NCI-H2081 (cell line): ENCODE data around the gene HK1.
A peak's percentile ranks its signal among the peaks of the same experiment; 100 is the strongest.

Source experiments
- DNase-seq, 2 experiments: peaks; one replicate each; lab custom pipeline; 2025; lab: John Stamatoyannopoulos, UW

Gene HK1

DNA sequence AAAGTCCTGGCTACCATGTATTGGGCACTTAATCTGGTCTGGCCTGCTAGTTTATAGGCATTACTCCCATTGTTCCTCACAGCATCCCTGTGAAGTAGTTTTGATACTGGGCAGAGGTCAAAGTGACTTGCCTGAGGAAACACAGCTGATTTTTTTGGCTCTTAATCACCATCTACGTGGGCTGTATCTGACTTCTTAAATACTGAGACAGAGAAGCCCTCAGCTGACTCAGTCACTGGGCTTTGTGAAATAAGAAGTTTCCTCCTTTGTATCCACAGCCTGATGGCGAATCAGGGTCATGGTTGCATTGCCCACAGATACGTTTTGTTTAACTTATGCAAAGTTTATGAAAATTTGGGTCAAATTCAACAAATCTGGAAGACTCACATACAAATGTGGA is 125.2 kb downstream of the HK1 start:
- no peak for DNase-seq

DNA sequence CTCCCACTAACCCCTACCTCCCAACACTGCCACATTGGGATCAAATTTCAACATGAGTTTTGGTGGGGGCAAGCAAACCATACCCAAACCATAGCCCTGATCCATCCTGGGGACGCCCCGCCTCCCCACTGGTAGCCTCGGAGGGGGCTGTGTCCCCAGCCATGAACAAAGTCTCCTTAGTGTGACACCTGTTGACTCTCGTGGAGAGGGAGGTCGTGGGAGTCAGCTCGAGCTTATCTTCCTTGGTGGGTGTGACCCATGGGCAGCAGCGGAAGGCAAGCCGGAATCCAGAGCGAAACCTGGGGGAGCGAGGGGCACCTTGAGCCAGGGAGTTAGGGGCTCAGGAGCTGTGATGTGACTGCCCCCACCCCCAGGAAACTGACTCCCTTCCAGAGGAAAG is 126.5 kb downstream of the HK1 start:
- no peak for DNase-seq

DNA sequence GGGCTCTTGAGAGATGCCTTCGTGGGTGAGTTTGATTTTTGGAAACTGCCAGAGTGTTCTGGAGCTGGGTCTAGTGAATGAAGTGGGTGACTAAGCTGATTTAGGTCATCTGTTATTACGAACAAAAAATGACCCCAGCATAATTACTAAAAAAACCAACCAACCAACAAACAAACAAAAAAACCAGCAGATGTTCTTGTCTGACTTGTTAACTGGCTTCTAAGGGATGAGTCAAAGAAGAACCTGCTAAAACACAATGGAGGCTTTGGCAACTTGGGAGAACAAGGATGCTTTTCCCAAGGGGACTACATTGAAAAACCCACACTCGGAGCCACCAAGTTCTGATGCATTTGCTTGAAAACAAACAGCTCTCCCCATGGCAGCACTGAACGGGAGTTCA is 126.9 kb downstream of the HK1 start:
- no peak for DNase-seq

DNA sequence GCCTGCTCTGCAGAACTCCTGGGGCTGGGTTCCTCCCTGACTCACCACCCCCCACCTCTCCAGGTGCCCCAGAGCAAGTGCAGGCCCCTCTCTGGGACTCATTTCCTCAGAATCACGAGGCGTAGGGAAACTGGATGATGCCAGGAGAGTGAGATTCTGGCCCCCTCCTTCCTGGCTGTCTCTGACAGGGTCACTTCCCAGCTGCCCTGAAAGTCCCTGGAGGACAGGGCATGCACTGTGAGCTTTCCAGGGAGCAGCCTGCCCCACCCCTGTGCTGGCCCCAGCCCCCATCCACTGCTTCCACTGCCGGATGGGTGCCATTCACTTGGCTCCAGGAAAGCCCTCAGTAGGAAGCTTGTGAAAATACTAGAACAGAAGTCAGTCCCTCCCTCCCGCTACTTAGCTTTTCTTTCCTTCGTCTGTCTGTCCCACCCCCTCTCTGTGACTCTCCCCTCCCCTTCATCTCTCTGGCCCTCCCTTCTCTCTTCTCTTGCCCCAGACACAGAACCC is 128.1 kb downstream of the HK1 start:
- no peak for DNase-seq

DNA sequence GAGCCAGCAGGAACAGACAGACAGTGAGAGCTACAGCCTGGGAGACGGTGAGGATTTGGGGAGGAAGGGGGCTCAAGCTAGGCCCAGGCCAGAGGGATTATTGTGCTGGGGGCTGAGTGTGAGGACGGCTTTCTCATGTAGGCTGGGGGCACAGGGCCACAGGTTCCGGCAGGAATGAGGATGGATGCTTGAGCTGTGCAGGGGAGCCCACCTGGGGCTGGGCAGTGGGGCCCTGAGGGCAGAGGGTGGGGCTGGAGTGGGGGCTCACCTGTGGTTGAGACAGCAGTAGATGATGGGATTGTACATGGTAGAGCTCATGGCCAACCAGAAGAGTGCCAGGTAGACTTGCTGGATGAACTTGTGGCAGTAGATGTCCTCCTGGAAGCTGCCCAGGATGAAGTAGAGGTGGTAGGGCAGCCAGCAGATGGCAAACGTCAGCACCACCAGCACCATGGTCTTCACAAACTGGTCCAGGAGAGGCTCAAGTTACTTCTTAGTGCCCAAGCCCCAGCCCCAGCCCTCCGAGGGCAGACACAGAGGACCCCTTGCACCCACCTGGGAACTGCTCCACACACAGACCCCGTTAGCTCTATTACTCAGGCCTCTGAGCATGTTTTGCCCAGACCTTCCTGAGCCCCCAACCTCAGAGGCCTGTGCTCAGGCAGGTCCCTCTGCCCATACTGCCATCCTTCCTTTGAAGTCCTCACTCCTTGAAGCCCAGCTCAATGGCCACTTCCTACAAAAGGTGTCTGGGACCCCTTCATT is 128.7 kb downstream of the HK1 start:
- no peak for DNase-seq

DNA sequence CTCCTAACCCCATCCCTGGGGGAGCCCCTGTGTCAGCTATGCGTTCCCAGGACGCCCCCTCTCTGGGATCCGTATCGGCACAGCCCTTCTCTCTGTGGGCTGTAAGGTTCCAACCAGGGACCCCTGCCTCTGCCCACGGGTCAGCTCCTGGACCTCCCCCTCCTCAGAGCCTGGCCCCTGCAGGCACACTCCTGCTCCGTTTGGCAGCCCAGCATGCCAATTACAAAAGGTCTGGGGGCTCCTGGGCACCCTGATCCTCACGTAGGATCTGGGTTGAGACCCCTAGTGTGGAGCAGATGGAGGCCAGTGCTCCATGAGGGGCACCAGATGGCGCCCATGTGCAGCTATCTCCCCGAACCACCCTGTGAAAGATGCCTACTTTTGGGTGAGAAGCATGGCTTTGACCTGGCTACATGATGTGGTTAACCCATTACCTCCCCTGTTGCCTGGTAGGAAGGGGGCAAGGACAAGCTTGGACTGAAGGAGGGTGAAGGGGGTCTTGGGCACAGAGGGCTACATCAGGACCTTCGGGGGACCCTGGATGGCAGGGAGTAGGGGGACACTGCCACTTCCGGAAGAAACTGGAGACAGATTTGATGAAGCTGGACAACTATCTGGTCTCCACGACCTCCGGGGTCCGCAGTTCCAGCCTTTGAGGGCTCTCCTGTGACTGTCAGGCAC is 129.5 kb downstream of the HK1 start:
- peak; percentile 9 to 47 for DNase-seq

DNA sequence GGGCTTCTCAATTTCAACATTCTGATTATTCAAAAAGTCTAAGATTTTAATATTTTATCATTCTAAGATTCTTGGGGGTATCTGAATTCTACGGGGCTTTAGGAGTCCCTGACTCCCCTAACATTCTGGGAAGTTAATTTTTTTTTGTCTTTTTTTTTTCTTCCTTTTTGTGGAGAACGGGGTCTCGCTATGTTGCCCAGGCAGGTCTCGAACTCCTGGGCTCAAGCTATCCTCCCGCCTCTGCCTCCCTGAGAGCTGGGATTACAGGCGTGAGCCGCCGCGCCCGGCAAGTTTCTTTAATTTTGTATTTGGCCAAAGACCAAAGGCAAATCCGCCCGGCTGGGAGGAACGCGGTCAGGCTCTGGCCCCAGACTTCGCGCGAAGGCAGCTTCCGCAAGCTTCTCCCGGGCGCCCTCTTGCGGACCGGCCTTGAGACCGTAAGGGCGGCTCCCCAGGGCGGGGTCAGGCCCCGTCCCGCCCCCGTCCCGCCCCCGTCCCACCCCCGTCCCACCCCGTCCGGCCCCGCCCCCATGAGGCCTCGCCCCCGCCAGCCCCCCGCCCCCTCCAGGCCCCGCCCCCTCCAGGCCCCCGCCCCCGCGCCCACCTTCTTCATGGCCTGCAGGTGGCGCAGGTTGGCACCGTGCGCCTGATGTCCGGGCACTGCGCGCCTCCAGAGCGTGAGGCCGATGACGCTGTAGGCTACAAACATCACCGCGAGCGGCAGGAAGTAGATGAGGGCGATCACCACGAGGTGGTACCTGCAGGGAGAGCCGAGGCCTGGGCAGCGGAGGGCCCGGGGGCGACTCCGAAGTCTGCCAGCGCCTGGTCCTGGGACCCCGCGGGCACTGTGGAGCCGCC is 130.3 kb downstream of the HK1 start:
- peak; percentile 93 to 95 for DNase-seq

DNA sequence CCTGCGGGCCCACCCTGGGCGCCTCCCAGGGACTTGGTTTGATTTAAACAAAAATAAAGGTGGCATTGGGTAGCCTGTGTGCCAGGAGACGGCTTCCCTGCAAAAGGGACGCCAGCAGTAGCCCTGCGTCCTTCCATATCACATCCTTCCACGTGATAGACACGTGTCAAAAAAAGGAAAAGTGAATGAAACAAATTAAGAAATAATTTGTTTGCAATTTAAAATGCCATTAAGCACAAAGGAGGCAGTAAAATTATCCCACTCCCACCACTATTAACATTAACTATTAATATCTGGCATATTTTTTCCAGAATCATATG is 130.8 kb downstream of the HK1 start:
- no peak for DNase-seq

DNA sequence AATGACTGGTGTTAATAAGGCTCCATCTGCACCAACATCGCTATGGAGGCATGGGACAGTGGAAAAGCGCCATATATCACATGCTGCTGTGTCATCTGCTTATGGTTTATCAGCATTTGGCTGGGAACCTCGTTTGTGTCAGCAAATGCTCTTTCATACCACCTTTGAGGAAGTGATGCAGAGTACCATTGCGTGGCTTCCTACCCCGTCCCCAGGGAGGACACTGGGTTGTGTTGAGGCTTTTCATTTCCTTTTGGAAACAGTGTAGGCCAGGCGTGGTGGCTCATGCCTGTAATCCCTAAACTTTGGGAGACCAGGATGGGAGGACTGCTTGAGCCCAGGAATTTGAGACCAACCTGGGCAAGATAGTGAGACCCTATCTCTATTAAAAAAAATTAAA is 131.7 kb downstream of the HK1 start:
- no peak for DNase-seq

DNA sequence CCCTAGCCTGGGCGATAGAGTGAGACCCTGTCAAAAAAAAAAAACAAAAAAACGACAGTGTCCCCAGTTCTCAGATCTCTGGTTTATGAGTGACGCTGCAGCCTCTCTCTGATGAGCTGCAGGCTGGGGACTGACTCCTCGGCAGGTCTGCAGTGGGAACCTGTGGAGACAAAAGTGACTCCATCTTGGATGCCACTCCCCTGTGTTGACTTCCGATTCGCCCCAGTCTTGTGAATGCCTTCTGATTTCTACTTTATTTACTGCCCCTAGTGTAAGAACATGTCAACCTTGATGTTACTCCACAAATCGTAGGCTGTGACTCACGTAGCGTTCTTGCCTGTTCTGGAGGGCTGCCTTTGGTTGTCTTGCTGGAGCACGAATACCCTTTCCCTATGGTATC is 132.2 kb downstream of the HK1 start:
- DNase-seq = no peak

DNA sequence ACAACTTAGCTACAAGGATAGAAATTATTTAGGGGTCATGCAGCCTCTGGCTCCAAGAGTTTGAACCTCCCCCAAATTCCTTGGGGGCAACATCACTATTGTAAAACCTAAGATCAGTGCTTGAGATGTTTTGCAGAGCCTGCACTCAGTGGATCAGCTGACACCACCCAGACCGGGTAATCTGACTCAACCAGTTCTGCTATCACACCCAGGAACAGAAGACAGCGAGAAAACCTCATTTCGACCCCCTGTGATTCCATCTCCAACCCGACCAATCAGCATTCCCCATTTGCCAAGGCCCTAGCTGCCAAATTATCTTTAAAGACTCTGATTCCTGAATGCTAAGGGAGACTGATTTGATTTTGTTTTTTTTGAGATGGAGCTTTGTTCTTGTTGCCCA is 133.2 kb downstream of the HK1 start:
- DNase-seq = no peak

DNA sequence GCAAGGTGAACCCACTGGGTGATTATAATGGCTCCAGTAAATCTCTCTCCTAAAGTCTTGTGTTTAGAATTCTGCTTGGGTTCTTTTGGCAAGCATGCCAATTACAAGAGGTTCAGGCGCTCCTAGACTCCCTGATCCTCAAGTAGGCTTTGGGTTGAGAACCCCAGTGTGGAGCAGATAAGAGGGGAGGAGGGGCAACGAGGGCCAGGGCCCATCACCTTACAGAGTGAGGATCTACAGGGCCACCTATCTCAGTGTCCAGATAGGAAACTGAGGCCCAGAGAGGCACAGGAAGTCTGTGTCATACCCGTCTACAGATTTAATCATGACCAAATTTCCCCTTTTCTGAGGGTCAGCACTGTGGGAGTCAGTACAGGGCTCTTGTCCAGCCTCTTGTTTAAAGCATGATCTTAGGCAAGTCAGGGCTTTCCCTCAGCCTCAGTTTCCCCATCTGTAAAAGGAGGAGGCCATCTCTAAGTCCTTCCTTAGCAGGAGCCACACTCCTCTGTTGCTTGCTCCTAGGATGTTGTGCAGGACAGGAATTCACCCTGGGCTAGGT is 134.0 kb downstream of the HK1 start:
- DNase-seq = no peak

DNA sequence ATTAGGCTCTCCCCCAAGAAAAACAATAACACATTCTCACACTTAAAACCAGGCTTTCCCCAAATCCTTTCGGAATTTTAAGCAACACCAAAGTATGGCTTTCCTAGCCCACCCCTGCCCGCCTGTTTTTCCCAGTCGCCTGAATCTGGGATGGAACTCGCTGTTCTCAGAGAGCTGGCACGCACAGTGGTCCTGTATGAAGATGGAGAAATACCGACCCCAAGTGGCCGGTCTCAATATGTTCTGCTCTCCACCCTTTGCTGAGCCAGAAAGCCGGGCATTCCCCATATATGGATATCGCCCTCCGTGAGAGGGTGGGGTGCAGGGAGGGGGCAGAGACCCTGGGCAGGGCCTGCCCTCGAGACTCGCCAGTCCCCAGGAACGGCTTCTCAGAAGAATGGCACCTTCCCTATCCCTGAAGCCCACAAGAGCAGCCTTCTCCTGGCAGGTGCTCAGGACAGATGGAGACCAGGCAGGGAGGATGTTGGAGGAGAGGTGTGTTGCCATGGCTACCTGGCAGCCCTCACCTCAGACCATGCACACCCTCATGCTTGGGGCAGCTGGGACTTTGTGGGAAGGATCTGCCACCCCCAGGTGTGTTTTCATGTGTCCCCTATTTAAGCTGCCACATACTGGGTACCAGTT is 135.0 kb downstream of the HK1 start:
- DNase-seq = peak in 1 of 2 experiments; percentile 47

DNA sequence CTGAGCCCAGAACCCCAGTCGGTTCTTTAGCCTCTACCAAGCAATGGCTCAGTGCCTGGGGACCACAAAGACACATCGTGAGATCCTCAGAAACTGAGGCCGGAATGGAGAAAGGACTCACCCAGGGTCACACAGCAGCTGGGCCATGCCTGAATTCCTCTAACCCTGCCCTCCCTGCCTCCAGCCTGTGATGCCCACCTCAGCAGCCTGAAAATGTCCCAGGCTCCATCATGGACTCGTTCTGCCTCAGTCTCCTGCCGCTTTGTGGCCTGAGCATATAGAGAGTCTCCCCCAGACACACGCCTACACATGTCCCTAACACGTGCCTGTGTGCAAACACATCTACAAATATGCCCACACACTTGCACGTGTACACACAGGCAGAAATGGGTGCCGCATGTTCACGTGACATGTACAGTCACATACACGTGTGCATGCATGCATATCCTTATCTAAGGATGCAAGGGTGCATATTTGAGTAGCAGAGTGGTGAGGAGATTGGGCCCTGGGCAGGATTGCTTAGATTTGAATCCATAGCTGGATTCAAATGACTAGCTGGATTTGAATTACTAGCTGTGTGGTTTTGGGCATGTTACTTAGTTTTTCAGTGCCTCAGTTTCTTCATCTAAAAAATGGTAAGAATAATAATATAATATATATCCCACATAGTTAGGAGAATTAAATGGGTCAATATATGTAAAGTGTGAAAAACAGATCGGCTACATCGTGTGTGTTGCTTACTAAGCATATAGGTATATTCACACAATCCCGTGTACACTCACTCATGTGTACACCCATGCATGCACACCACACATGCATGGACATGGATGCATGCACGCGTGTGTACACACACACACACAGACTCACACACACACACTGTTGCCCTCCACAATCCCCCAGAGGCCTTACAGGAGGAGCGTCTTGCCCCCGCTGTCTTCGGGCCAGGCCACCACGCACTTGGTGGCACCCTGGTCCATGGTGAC is 136.0 kb downstream of the HK1 start:
- DNase-seq = no peak

DNA sequence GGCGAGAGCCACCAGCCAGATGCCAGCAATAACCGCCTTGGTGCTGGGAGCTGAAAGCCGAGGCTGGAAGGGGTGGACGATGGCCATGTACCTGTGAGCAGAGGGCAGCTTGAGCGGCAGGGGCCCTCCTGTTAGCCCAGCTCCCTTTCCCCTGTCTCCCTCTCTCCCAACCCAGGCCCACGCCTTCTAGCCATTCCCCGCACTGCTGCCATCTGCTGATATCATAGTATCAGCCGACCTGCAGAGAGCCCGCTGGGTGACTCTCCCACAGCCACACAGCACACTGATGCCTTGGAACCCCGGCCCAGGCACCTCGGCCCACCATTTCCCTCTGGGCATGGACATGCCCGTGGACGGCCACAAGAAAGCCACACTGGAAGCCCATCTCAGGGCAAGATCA is 136.8 kb downstream of the HK1 start:
- no peak for DNase-seq

DNA sequence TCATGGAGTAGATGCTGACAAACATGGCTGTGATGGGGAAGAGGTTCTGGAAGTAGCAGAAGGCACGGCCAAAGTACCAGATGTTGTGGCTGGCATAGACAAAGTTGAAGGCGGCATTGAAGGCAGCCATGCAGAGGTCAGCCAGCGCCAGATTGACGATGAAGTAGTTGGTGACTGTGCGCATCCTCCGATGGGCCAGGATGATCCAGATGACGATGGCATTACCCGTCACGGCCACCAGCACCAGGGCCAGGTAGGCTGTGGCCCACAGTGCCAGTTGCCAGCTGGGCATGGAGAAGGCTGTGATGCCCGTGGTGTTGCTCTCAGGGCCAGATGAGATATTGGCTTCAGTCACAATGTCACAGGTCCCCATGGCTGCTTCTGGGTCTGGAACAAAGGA is 137.7 kb downstream of the HK1 start:
- no peak for DNase-seq

DNA sequence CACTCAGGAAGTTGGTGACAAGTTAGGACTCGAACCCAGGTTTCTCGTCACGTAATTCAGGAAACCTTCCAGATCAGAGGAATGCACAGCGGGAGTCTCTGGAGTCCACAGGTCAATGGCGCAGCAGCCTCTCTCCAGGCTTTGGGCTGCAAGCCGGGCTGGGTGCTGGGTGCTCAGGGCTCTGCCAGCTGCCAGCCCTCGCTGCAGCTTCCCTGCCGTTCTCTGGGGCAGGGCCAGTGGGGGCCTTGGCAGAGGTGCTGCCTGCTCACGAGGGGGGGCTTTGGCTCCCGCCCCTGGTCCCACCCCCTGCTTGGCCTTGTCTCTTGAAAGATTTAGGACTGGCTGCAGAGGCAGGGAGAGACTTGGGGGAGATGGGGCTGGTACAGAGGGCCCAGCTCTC is 138.4 kb downstream of the HK1 start, which contains the start of gene TACR2:
Gene TACR2, minus strand, starts transcription at position 224 of the 400 bp plus-strand sequence. CDS start 595 bp downstream, outside the sequence.
- DNase-seq = no peak

DNA sequence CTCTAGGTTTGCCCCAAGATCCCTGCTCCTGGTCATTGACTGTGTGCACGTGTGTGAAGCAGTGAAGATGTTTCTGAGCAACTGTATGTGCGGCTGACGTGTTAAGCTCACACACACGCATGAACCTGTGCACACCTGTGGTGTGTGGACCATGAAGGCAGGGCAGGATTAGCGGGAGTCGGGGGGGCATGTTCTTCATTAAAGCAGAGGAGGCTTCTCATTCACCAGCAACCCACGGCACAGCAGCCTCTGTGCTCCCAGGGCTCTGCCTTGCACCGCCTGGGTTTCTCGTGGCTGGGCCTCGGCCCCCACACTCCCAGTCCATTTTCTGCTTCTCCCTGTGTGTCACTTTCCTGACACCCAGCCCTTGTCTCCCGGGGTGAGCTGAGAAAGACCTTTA is 139.2 kb downstream of the HK1 start:
- no peak for DNase-seq

DNA sequence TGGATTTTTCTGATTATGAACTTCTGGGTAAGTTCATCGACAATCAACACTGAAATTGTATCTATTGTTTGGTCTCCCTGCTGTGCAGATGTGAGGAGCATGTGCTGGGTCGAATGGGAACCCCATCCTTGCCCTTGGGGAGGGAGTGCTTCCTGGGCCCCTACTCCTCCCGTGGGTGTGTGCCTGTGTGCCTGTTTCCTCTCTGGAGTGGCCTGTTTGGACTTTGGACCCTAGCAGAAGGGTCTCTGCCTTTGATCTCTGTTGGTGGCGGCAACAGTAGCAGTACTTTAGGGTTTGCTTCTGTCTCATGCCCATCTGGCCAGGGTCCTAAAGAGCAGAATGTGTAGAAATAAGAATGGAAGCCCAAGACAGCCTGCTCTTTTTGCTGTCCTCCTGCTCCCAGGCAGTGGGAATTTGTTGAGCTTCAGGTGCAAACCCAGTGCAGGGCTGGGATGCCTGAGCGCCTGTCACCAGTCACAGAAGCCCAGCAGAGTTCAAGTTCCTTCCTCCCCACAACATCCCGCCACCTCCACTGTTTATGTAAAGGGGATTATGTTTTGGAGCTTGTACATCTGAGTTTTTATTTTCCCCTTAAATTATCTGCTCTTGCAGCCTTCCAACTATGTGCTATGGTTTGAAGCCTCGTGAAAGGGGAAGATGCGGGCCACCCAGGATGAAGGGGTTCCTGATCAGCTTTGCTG is 139.9 kb downstream of the HK1 start:
- DNase-seq = no peak
